RWPE1 (cell line): ENCODE data around the gene NPAS1.

Experiments
- CTCF ChIA-PET: fragments of 350-600 bp; sonication (Branson Sonifier 250); formaldehyde crosslinking; extraction: SDS; loops from one replicate; lab custom pipeline; 2021; lab: Yijun Ruan, JAX
- POLR2A ChIA-PET: fragments of 400-600 bp; formaldehyde crosslinking; extraction: SDS; loops from one replicate; lab custom pipeline; 2020; ENCODE audit warnings: antibody characterized with exemption; ENCODE audit not compliant: low non-redundant PET; lab: Yijun Ruan, JAX
- DNase-seq: peaks from one replicate; pipeline ENCODE4 v3.0.0; 2012; ENCODE audit warnings: low spot score
- H3K27ac ChIP-seq: fragments of 450-650 bp; 2 replicates; pipeline ENCODE4 v1.5.1; 2017
- CTCF ChIP-seq: fragments of 450-650 bp; conservative IDR thresholded peaks from 2 replicates; pipeline ENCODE4 v1.5.1; 2017; ENCODE audit warnings: low read depth, mild to moderate bottlenecking

NPAS1 gene

GRCh38 chr19:47086280-47086679 is 66.6 kb downstream of the NPAS1 start:
- CTCF ChIA-PET, result interaction anchor here (0.7 kb wide), 1 partner anchor 230 kb away, joined by 3 read pairs; no protein-coding TSS in a partner anchor
- no peak for DNase-seq
- TF ChIP-seq CTCF, result no peak
- H3K27ac ChIP-seq, result no peak overlapping the region
- POLR2A ChIA-PET, result no interaction called here

GRCh38 chr19:47089767-47090350 is 70.2 kb downstream of the NPAS1 start:
- POLR2A ChIA-PET, result no interaction called here
- peak overlapping the region; percentile 28 for H3K27ac ChIP-seq
- CTCF ChIA-PET, result no interaction called here
- DNase-seq, result no peak
- TF ChIP-seq CTCF, result no peak

DNA sequence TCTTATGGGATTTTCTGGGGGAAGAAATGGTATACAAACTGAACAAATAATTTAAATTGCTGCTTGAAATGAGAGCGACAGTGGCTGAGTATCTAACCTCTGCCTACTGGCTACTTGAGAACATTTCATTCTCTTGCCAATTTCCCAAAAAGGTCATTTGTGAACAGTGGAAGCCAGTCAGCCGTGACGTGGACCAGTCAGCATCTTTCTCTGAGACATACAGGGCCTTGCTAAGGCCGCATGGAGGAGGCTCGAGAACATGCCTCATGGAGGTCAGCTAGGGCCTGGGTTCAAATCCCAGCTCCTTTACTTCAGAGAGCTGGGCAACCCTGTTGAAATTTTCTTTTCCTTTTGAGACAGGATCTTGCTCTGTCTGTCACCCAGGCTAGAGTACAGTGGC is 73.6 kb downstream of the NPAS1 start:
- ChIA-PET POLR2A (interaction anchor here (0.6 kb wide), 1 partner anchor 27 kb away, joined by 4 read pairs; no protein-coding TSS in a partner anchor), CTCF (no interaction called here)
- H3K27ac ChIP-seq, result peak overlapping the region; percentile 73
- DNase-seq, result no peak
- TF ChIP-seq CTCF, result no peak

- POLR2A ChIA-PET, result no interaction called here
- peak overlapping the region; percentile 73 for H3K27ac ChIP-seq
- DNase-seq, result no peak
Measured at GRCh38 chr19:47093841-47094240, 74.2 kb downstream of the NPAS1 start.

DNA sequence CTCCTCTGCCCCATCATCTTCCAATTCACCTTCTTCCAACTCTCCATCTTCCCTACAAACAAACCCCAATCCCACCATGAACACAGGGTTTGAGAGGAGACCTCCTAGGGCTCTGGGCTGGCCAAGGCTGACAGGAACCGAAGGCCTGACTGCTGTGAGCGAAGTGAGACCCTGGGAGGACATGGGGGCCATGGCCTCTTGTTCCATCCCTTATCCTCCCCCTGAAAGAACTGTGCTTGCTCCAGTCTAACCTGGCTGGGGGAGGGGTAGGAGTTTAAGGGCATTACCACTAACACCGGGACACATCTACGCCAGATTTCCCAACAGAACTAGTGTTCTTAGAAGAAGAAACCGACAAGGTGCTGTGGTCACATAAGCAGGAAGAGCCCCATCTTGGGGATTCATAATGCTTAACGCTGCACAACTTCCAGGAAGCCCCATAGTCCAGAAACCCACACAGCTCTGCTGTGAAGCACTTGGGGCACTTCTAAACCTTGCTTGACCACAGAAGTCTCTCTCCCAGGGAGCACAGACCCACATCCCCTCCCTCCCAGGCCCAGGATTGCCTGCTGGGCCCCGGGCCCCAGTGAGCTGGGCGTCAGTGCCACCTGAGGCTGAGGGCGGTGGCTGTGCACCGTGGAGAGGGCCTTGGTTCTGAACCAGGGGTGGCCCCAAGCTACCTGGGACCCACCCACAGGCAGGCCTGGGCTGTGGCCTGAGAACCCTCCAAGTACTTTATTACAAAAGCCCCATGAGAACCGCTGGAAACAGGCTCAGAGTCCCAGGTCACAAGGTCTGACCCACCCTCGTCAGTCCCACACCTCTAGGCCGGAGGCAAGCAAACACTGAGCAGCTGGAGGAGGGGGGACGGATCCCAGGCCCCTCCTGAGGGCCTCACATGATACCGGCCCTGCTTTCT is 75.2 kb downstream of the NPAS1 start:
- TF ChIP-seq CTCF, result no peak
- ChIA-PET POLR2A (interaction anchor here (0.5 kb wide), 1 partner anchor 18 kb away, joined by 6 read pairs; no protein-coding TSS in a partner anchor), CTCF (no interaction called here)
- no peak for DNase-seq
- H3K27ac ChIP-seq, result peak overlapping the region; percentile 73

More at GRCh38 chr19:47093841-47094240, 74.2 kb downstream of the NPAS1 start:
- CTCF ChIA-PET, result no interaction called here
- no peak for TF ChIP-seq CTCF
